ENCODE data around the gene TBC1D3I. TPM values are rescaled to one million over a fixed set of nuclear protein-coding genes. Genes with fewer than 3 reads are reported as not detected.

TBC1D3I gene
- 0.09 to 0.19 TPM (median 0.15 TPM) in 3 of 5 replicates, not detected in the others for total RNA-seq (2022; extraction: Qiagen RNA extraction; ENCODE audit: low read depth)

GRCh38 chr17:36264470-36264869 lies at the start of gene TBC1D3I:
TBC1D3I (minus strand) TSS chr17:36264570; CDS start chr17:36262985, 1,585 bp downstream.

GRCh38 chr17:36210439-36211211 lies 53.7 kb downstream of the TBC1D3I start, which contains the start of gene CCL4L2:
CCL4L2 (plus strand) TSS chr17:36211063.

Other genes starting within 250 kb of the TBC1D3I start
- not detected in 5 replicates for gene CCL23, start 246.6 kb downstream of the TBC1D3I start, total RNA-seq (2022; extraction: Qiagen RNA extraction; ENCODE audit: low read depth)
- gene CCL18, start 200.3 kb downstream of the TBC1D3I start, total RNA-seq (2022; extraction: Qiagen RNA extraction; ENCODE audit: low read depth), result not detected in 5 replicates
- not detected in 5 replicates for gene CCL3, start 174.4 kb downstream of the TBC1D3I start, total RNA-seq (2022; extraction: Qiagen RNA extraction; ENCODE audit: low read depth)
- gene CCL4, start 160.7 kb downstream of the TBC1D3I start, total RNA-seq (2022; extraction: Qiagen RNA extraction; ENCODE audit: low read depth), result not detected in 5 replicates
- 1.9 to 3.7 TPM (median 3.5 TPM) in 5 replicates for gene TBC1D3B, start 87.9 kb downstream of the TBC1D3I start, total RNA-seq (2022; extraction: Qiagen RNA extraction; ENCODE audit: low read depth)
- gene CCL3L1, start 67.8 kb downstream of the TBC1D3I start, total RNA-seq (2022; extraction: Qiagen RNA extraction; ENCODE audit: low read depth), result not detected in 5 replicates
- gene CCL4L2, start 53.5 kb downstream of the TBC1D3I start, total RNA-seq (2022; extraction: Qiagen RNA extraction; ENCODE audit: low read depth), result not detected in 5 replicates
- not detected in 5 replicates for gene TBC1D3G, start 59.3 kb upstream of the TBC1D3I start, total RNA-seq (2022; extraction: Qiagen RNA extraction; ENCODE audit: low read depth)
- gene TBC1D3H, start 123.9 kb upstream of the TBC1D3I start, total RNA-seq (2022; extraction: Qiagen RNA extraction; ENCODE audit: low read depth), result not detected in 5 replicates
- 83.1 to 86.9 TPM (median 83.9 TPM) in 5 replicates for gene ZNHIT3, start 222.1 kb upstream of the TBC1D3I start, total RNA-seq (2022; extraction: Qiagen RNA extraction; ENCODE audit: low read depth)